HG03575 (cell line): ENCODE data around the gene OR8D1.
"Not testable (repeated sequence)": the region's sequence is repeated elsewhere in the genome, so short reads cannot be mapped to it uniquely, and the experiment has no call there.

Source experiments
- ATAC-seq: cut with Tn5 transposase; IDR thresholded peaks from one replicate; pipeline ENCODE4 v1.9.1; 2021; ENCODE audit not compliant: unreplicated experiment, insufficient number of reproducible peaks, low FRiP score; ENCODE audit errors: extremely low read depth

OR8D1 gene

GRCh38 chr11:124297921-124298320, 15.8 kb downstream of the OR8D1 start:
- no peak for ATAC-seq

- ATAC-seq: no peak
Measured at GRCh38 chr11:124296016-124296415, 17.7 kb downstream of the OR8D1 start.

GRCh38 chr11:124294687-124295086, 19.1 kb downstream of the OR8D1 start:
- no peak for ATAC-seq

DNA sequence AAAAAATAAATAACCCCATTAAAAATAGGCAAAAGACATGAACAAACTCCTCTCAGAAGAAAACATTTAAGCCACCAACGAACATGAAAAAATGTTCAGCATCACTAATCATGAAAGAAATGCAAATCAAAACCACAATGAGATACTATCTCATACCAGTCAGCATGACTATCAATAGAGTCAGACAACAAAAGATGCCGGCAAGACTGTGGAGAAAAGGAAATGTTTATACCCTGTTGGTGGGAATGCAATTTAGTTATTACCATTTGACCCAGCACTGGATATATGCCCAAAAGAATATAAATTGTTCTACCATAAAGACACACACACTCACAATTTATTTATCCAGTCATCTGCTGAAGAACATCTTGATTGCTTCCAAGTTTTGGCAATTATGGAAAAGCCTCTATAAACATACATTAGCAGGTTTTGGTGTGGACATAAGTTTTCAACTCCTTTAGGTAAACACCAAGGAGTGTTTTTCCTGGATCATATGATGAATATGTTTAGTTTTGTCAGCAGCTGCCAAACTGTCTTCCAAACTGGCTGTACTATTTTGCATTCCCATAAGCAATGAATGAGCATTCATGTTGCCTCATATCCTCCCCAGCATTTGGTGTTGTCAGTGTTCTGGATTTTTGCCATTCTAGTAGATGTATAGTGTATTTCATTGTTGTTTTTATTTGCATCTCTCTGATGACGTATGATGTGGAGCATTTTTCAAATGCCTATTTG, 28.0 kb downstream of the OR8D1 start:
- ATAC-seq: no peak

- no peak for ATAC-seq
Measured at GRCh38 chr11:124278261-124278660, 35.5 kb downstream of the OR8D1 start.

- ATAC-seq: no peak
Measured at GRCh38 chr11:124277804-124278203, 35.9 kb downstream of the OR8D1 start.

- no peak for ATAC-seq
Measured at GRCh38 chr11:124277207-124277606, 36.5 kb downstream of the OR8D1 start.

DNA sequence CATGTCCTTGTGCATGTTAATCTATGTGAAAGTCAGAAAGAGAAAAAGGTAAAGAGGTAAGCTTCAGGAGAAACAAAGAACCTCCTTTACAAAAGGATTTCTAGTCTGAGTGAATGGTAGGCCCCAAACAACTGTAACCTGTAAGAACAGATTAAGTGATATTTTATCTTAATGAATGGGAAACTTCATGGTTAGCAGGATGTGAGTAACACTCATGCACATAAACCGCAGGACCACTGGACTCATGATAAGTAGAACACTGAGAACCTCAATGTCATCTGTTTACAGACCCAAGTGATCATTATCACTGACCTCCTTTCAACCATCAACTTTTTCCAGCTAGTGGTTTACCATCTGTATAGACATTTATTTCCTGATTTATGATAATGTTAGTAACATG, 37.7 kb downstream of the OR8D1 start:
- ATAC-seq: no peak

- no peak for ATAC-seq
Measured at GRCh38 chr11:124274000-124274399, 39.7 kb downstream of the OR8D1 start.

DNA sequence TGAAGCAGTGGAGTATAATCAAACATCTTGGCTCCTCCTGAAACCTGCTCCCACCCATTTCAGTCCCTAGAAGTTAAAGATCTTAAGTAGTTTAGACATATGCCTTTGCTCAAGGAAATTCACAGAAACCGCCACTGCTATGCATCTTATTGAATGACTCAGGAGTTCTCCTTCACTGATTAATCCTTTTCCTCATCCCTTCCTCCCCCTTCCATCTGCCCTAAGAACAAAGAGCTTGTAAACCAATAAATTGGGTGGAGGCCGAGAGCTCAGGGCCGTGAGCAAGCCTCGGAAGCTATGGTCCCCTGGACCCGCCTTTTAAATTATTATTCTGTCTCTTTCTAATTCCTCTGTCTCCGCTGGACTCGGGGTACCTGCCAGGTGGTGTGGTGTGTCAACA, 42.9 kb downstream of the OR8D1 start:
- not testable (repeated sequence) for ATAC-seq

DNA sequence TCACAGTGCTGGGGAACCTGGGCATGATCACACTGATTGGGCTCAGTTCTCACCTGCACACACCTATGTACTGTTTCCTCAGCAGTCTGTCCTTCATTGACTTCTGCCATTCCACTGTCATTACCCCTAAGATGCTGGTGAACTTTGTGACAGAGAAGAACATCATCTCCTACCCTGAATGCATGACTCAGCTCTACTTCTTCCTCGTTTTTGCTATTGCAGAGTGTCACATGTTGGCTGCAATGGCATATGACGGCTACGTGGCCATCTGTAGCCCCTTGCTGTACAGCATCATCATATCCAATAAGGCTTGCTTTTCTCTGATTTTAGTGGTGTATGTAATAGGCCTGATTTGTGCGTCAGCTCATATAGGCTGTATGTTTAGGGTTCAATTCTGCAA, 48.7 kb downstream of the OR8D1 start:
- ATAC-seq: not testable (repeated sequence)

- no peak for ATAC-seq
Measured at GRCh38 chr11:124256076-124256475, 57.7 kb downstream of the OR8D1 start, which contains the start of gene OR8G5. Gene OR8G5, plus strand, starts transcription at chr11:124256376. Its CDS starts 8,556 bp downstream, at chr11:124264932.
